Right lobe of liver (tissue), 4 donors: ENCODE data around the gene CIC.

Source experiments
- CTCF ChIP-seq, 4 donors: fragments of 200-600 bp in 3 of 4; fragments of 450-650 bp in 1 of 4; IDR thresholded peaks; one replicate each; pipeline versions ENCODE4 v1.5.1 to v1.8.0; 2016 to 2022; ENCODE audit warnings: antibody characterized with exemption in 4 of 4, mild to moderate bottlenecking in 2 of 4
- POLR2A ChIP-seq: fragments of 450-650 bp; IDR thresholded peaks from one replicate; pipeline ENCODE4 v1.6.1; 2017; ENCODE audit warnings: antibody characterized with exemption, mild to moderate bottlenecking
- donor health status: DM: no; HTN: no; CAD: no.
- donor health status: DM: no; HTN: no; CAD: no.
- donor health status: DM: no; HTN: yes; CAD: no.

- TF ChIP-seq POLR2A (no peak), CTCF (IDR thresholded peaks at IDR 0.05) (no peak)
Measured at GRCh38 chr19:42343344-42344110, 74.5 kb downstream of the CIC start.
